ENCODE data around the gene FIGNL2. TPM values are rescaled to one million over a fixed set of nuclear protein-coding genes. Genes with fewer than 3 reads are reported as not detected.

Gene FIGNL2
- total and polyA plus RNA-seq, 2 of the 13 experiments (the other 11 are each of a cell fraction or from before 2014, with no cell fraction given): 0.82 to 1.00 TPM

- Histone ChIP-seq H3K27ac (ENCODE audit: extremely low read length, insufficient read depth, low read length) (no peak overlapping the region), H3K79me2 (ENCODE audit: insufficient read depth, low read length) (no peaks in the 10 kb centered on the region), H3K4me2 (ENCODE audit: low read depth, low read length) (no peak overlapping the region), H2AFZ (ENCODE audit: low read length) (no peak overlapping the region), H3K9ac (ENCODE audit: insufficient read depth, low read depth, low read length) (no peak overlapping the region), H3K27me3 (ENCODE audit: control insufficient read depth in 1 of 2, insufficient read depth in 2 of 2, low read length in 2 of 2) (no peaks in the 10 kb centered on the region), H3K4me1 (ENCODE audit: insufficient read depth, low read length) (peaks cover 6% of the 10 kb centered on the region), H4K20me1 (ENCODE audit: insufficient read depth, low read length) (no peaks in the 10 kb centered on the region), H3K9me3 (ENCODE audit: low read length) (no peaks in the 10 kb centered on the region), H3K36me3 (replicated peaks in 1 of 2; ENCODE audit: control insufficient read depth in 1 of 2, insufficient read depth in 2 of 2, low read length in 2 of 2) (no peaks in the 10 kb centered on the region), H3K4me3 (replicated peaks in 1 of 3; ENCODE audit: insufficient read depth in 1 of 3, low read depth in 2 of 3, low read length in 3 of 3) (no peak overlapping the region)
- in situ Hi-C loops (cut with HindIII; ENCODE audit: extremely low pct_ligation_motif_present, low pct_unique_long_range_greater_than_20kb) (no loop called here), intact Hi-C loops (cut with micrococcal nuclease; ENCODE audit: unreplicated experiment) (no loop called here)
- BruUV-seq (replicated peaks): no TSS peak
- FAIRE-seq (no peak), ATAC-seq (no peak), DNase-seq (ENCODE audit: low spot score) (no peak)
- TF ChIP-seq SALL1 (CRISPR knock-in tag; IDR thresholded peaks at IDR 0.05) (no peak), ZNF343 (CRISPR knock-in tag; IDR thresholded peaks at IDR 0.05) (no peak), ZFP41 (CRISPR knock-in tag; IDR thresholded peaks at IDR 0.05; ENCODE audit: borderline replicate concordance) (no peak), ZNF687 (CRISPR knock-in tag; IDR thresholded peaks at IDR 0.05) (no peak), ARHGAP35 (CRISPR knock-in tag; IDR thresholded peaks at IDR 0.05; ENCODE audit: borderline replicate concordance) (no peak), HDAC2 (CRISPR knock-in tag; IDR thresholded peaks at IDR 0.05) (no peak), HNRNPK (IDR thresholded peaks at IDR 0.05; ENCODE audit: low read depth, low read length, poor library complexity, severe bottlenecking) (no peak), MLX (CRISPR knock-in tag; IDR thresholded peaks at IDR 0.05) (no peak)
- TF ChIP-seq, protein P1, sequence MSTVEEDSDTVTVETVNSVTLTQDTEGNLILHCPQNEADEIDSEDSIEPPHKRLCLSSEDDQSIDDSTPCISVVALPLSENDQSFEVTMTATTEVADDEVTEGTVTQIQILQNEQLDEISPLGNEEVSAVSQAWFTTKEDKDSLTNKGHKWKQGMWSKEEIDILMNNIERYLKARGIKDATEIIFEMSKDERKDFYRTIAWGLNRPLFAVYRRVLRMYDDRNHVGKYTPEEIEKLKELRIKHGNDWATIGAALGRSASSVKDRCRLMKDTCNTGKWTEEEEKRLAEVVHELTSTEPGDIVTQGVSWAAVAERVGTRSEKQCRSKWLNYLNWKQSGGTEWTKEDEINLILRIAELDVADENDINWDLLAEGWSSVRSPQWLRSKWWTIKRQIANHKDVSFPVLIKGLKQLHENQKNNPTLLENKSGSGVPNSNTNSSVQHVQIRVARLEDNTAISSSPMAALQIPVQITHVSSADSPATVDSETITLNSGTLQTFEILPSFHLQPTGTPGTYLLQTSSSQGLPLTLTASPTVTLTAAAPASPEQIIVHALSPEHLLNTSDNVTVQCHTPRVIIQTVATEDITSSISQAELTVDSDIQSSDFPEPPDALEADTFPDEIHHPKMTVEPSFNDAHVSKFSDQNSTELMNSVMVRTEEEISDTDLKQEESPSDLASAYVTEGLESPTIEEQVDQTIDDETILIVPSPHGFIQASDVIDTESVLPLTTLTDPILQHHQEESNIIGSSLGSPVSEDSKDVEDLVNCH (CRISPR knock-in tag; IDR thresholded peaks at IDR 0.05): no peak
- TF ChIP-seq, protein P2, sequence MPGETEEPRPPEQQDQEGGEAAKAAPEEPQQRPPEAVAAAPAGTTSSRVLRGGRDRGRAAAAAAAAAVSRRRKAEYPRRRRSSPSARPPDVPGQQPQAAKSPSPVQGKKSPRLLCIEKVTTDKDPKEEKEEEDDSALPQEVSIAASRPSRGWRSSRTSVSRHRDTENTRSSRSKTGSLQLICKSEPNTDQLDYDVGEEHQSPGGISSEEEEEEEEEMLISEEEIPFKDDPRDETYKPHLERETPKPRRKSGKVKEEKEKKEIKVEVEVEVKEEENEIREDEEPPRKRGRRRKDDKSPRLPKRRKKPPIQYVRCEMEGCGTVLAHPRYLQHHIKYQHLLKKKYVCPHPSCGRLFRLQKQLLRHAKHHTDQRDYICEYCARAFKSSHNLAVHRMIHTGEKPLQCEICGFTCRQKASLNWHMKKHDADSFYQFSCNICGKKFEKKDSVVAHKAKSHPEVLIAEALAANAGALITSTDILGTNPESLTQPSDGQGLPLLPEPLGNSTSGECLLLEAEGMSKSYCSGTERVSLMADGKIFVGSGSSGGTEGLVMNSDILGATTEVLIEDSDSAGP (CRISPR knock-in tag; IDR thresholded peaks at IDR 0.05; ENCODE audit: borderline replicate concordance): no peak
- 78% methylated on average over 3 of the region's 4 CpGs for WGBS (ENCODE audit: low lambda C conversion rate)
- ChIA-PET CTCF (ENCODE audit: low intra/inter-chr PET ratio, low total read pairs) (no interaction called here), POLR2A (interaction anchor here (0.8 to 3.2 kb wide), 2 partner anchors 8 to 552 kb away, joined by 3 to 12 read pairs; partner anchors contain the start of gene SMAGP)
Observed at GRCh38 chr12:51822956-51823355, 25.6 kb downstream of the FIGNL2 start.

Data from HepG2 (cell line).